ENCODE measurements around the gene MACROD2. TPM values are rescaled to one million over a fixed set of nuclear protein-coding genes. Genes with fewer than 3 reads are reported as not detected.

MACROD2 gene
- total and polyA plus RNA-seq, 2 of the 4 experiments (the other 2 are of a cell fraction), result not detected

DNA sequence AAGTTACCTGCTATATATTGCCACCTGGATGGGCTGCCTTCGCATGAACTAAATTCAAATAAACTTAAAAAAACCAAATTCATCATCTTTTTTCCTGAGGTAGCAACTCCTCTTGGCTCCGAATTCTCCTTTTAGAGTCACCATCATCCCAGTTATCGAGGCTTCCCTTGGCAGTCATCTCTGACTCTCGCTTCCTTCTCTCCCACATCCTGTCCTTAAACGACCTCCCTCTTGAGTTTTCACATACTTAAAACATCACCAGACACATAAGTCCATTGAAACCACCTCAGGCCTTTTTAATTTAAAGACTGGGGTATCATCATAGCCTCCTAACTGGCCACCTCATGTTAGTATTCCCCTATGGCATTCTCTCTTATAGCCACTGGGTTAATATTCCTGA lies 638.2 kb downstream of the MACROD2 start:
- Histone ChIP-seq H3K56ac (ENCODE audit: extremely low read depth, insufficient read depth, low read length) (no peak overlapping the region), H3K4me2 (ENCODE audit: low read depth, low read length) (no peak overlapping the region), H2BK15ac (ENCODE audit: low read depth, low read length) (no peak overlapping the region), H2BK120ac (ENCODE audit: low read depth, low read length) (no peak overlapping the region), H4K20me1 (ENCODE audit: insufficient read depth, low read length) (no peaks in the 10 kb centered on the region), H3K23ac (ENCODE audit: low read depth, low read length) (no peak overlapping the region), H3K4me3 (ENCODE audit: insufficient read depth, low read depth, low read length) (no peak overlapping the region), H3K9ac (ENCODE audit: low read depth, low read length) (no peak overlapping the region), H4K91ac (ENCODE audit: insufficient read depth, low read depth, low read length) (no peak overlapping the region), H3K9me3 (ENCODE audit: control insufficient read depth, insufficient read depth, low read length) (no peaks in the 10 kb centered on the region), H3K14ac (replicated peaks; ENCODE audit: low read depth, low read length) (no peak overlapping the region), H2AK5ac (ENCODE audit: low read depth, low read length) (no peak overlapping the region), H3K27me3 (ENCODE audit: control insufficient read depth, insufficient read depth, low read length) (no peaks in the 10 kb centered on the region), H4K8ac (ENCODE audit: low read depth in 2 of 2, low read length in 2 of 2) (no peak overlapping the region), H2AK9ac (replicated peaks; ENCODE audit: low read depth, low read length, poor library complexity) (no peak overlapping the region), H3K27ac (ENCODE audit: insufficient read depth, low read length) (no peak overlapping the region), H4K5ac (ENCODE audit: low read depth, low read length) (no peak overlapping the region), H2BK5ac (ENCODE audit: low read depth, low read length, poor library complexity, severe bottlenecking) (no peak overlapping the region), H3K36me3 (ENCODE audit: control insufficient read depth, insufficient read depth, low read length) (no peaks in the 10 kb centered on the region), H2BK20ac (ENCODE audit: low read depth, low read length) (no peak overlapping the region), H3K4me1 (ENCODE audit: control insufficient read depth, insufficient read depth, low read length) (no peaks in the 10 kb centered on the region), H3K4ac (ENCODE audit: low read depth, low read length) (no peak overlapping the region), H3K79me1 (ENCODE audit: low read depth in 1 of 2, low read length in 2 of 2) (no peaks in the 10 kb centered on the region), H2AFZ (replicated peaks; ENCODE audit: low read length, poor library complexity) (no peak overlapping the region), H3K9me1 (ENCODE audit: insufficient read depth, low read length) (no peaks in the 10 kb centered on the region), H3K18ac (ENCODE audit: low read depth, low read length) (no peak overlapping the region)
- intact Hi-C loops (cut with micrococcal nuclease), result no loop called here
- WGBS, 2 experiments (ENCODE audit: extremely low coverage in 2 of 2, insufficient read length in 1 of 2), result 86% methylated on average over 1 of the region's 5 CpGs; no CpG with 5 or more reads in 1 of the 2 experiments
- ChIA-PET POLR2A (ENCODE audit: unreplicated experiment) (no interaction called here), CTCF (no interaction called here)
- in situ Hi-C loops (cut with MboI; ENCODE audit: low sequenced_read_pairs), result no loop called here
- no peak for TF ChIP-seq MAZ (IDR thresholded peaks at IDR 0.05; ENCODE audit: borderline replicate concordance, low read depth, low read length)
- no TSS peak for BruUV-seq (replicated peaks)
- dilution Hi-C loops (cut with HindIII; ENCODE audit: low sequenced_read_pairs, unreplicated experiment), result no loop called here
- DNase-seq, result no peak
- no peak for ATAC-seq (ENCODE audit: low read depth)

Measured in IMR-90 (cell line).